ENCODE data around the gene ZBTB49.
A peak's percentile ranks its signal among the peaks of the same experiment; 100 is the strongest.

The ZBTB49 gene

GRCh38 chr4:4281787-4282186 is 8.3 kb upstream of the ZBTB49 start:
- no peak for DNase-seq (ENCODE audit: low read depth)

DNA sequence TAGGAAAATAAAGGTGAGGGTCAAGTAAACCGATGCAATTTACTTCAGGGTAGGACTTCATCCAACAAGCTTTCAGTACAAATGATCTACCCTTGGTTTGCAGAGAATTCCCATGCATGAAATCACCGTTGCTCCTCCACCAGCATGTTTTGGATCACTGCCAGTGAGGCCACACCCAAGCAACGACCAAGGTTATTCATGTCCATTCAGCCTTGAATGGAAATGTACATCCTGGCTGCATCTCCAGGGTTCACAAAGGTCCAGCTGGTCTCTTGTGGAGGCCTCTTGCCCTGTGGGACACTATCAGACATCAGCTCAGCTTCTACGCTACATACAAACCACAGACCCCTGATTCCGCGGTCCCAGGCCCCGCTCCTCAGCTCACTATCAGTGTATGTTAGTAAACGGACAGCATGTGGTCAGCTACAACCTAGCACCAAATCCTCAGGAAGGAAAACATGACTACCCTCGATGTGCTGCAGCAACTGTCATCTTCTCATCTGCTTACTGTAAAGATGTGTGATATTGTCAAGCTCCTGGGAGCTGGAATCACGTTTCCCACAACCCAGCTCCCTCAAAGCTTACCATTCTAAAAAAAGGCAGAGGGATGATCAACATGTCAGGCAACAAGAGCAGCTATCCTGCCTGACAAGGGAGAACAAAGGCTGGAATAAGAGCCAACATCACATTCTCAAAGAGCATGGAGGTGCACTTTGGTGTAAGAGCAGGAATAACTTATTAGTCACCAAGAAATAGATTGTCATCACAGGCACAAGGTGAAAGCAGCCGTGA is 5.0 kb upstream of the ZBTB49 start:
- DNase-seq (ENCODE audit: low read depth), result no peak
- no peak overlapping the region for H3K4me3 ChIP-seq (ENCODE audit: low read depth, low read length)
- TF ChIP-seq, protein P1, sequence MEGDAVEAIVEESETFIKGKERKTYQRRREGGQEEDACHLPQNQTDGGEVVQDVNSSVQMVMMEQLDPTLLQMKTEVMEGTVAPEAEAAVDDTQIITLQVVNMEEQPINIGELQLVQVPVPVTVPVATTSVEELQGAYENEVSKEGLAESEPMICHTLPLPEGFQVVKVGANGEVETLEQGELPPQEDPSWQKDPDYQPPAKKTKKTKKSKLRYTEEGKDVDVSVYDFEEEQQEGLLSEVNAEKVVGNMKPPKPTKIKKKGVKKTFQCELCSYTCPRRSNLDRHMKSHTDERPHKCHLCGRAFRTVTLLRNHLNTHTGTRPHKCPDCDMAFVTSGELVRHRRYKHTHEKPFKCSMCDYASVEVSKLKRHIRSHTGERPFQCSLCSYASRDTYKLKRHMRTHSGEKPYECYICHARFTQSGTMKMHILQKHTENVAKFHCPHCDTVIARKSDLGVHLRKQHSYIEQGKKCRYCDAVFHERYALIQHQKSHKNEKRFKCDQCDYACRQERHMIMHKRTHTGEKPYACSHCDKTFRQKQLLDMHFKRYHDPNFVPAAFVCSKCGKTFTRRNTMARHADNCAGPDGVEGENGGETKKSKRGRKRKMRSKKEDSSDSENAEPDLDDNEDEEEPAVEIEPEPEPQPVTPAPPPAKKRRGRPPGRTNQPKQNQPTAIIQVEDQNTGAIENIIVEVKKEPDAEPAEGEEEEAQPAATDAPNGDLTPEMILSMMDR (IDR thresholded peaks at IDR 0.05; ENCODE audit: low read depth, low read length, missing control alignments), result no peak

More at GRCh38 chr4:4281787-4282186, 8.3 kb upstream of the ZBTB49 start:
- H3K4me3 ChIP-seq (ENCODE audit: low read depth, low read length), result no peak overlapping the region
- TF ChIP-seq, protein P1 (IDR thresholded peaks at IDR 0.05; ENCODE audit: low read depth, low read length, missing control alignments), result no peak

GRCh38 chr4:4288098-4288497 is 2.0 kb upstream of the ZBTB49 start:
- no peak overlapping the region for H3K4me3 ChIP-seq (ENCODE audit: low read depth, low read length)
- TF ChIP-seq, protein P1 (IDR thresholded peaks at IDR 0.05; ENCODE audit: low read depth, low read length, missing control alignments), result no peak
- DNase-seq (ENCODE audit: low read depth), result no peak

GRCh38 chr4:4289055-4289454 is 996 bp upstream of the ZBTB49 start:
- TF ChIP-seq, protein P1 (IDR thresholded peaks at IDR 0.05; ENCODE audit: low read depth, low read length, missing control alignments), result no peak
- peak overlapping the region; percentile 93 for H3K4me3 ChIP-seq (ENCODE audit: low read depth, low read length)
- DNase-seq (ENCODE audit: low read depth), result no peak

DNA sequence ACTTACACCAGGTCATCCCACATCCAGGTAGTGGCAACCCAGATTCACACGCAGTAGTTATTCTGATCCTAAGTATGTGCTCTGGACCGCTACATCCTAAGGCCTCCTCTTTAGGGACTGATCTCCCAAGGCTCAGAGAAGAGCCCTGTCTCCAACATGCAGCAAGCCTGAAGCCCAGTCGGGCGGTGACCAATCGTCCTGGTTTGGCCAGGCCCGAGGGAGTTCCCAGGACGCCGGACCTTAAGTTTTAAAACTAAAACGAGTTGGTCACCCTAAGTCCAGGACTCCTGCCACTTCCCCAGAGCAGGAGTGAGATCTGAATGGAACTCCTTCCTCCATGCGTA is 482 bp upstream of the ZBTB49 start:
- TF ChIP-seq, protein P1 (IDR thresholded peaks at IDR 0.05; ENCODE audit: low read depth, low read length, missing control alignments), result no peak
- H3K4me3 ChIP-seq (ENCODE audit: low read depth, low read length), result peak overlapping the region; percentile 93
- no peak for DNase-seq (ENCODE audit: low read depth)

GRCh38 chr4:4293279-4293678 is 3.2 kb downstream of the ZBTB49 start:
- TF ChIP-seq, protein P1 (IDR thresholded peaks at IDR 0.05; ENCODE audit: low read depth, low read length, missing control alignments), result no peak
- no peak for DNase-seq (ENCODE audit: low read depth)
- H3K4me3 ChIP-seq (ENCODE audit: low read depth, low read length), result no peak overlapping the region

DNA sequence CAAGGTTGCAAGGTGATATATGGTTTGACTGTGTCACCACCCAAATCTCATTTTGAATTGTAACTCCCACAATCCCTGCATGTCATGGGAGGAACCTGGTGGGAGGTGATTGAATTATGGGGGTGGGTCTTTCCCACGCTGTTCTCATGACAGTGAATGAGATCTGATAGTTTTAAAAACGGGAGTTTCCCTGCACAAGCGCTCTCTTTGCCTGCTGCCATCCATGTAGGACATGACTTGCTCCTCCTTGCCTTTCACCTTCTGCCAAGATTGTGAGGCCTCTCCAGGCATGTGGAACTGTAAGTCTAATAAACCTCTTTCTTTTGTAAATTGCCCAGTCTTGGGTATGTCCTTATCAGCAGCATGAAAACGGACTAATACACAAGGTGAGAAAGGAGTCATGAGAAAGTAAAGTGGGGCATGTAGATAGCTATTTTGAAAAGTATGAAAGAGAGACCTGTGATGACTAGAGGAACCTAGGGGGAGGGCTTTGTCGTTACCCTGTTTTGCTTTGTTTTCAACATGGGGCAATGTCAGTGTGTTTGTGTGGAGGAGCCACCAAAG is 6.3 kb downstream of the ZBTB49 start:
- H3K4me3 ChIP-seq (ENCODE audit: low read depth, low read length), result no peak overlapping the region
- no peak for DNase-seq (ENCODE audit: low read depth)
- TF ChIP-seq, protein P1 (IDR thresholded peaks at IDR 0.05; ENCODE audit: low read depth, low read length, missing control alignments), result no peak
